ENCODE data around the gene STAG1.
"Not testable (repeated sequence)": the region's sequence is repeated elsewhere in the genome, so short reads cannot be mapped to it uniquely, and the experiment has no call there.

STAG1 gene

DNA sequence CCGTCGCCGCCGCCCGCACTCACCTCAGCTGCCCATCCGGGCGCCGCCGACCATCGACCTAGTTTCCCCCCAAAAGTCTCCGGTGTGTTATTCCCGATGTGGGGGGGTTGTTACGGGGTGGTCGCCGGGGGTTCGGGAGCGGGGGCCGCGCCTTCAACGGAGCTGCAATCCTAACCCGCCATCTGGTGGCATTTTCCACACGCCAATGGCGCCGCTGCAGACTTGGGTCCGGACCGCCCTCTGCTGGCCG is at the start of gene STAG1:
TSS of gene STAG1 (minus strand) at position 207 of the 250 bp plus-strand sequence. CDS start 121,480 bp downstream, outside the sequence.
- no peak for DNase-seq

DNA sequence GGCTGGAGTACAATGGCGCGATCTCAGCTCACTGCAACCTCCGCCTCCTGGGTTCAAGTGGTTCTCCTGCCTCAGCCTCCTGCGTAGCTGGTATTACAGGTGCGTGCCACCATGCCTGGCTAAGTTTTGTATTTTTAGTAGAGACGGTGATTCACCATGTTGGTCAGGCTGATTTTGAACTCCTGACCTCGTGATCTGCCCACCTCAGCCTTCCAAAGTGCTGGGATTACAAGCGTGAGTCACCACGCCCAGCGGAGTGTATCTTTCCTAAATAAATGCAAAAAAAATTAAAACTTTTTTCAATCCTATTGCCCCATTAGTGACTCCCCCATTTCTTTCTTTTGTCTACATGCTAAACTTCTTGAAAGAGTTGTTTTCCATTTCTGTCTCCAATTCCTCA is 49.0 kb upstream of the STAG1 start:
- DNase-seq = not testable (repeated sequence)

- no peak for DNase-seq
These were observed 40.6 kb upstream of the STAG1 start for GRCh38 chr3:136792556-136793330.

GRCh38 chr3:136790786-136791185 is 38.6 kb upstream of the STAG1 start:
- no peak for DNase-seq

DNA sequence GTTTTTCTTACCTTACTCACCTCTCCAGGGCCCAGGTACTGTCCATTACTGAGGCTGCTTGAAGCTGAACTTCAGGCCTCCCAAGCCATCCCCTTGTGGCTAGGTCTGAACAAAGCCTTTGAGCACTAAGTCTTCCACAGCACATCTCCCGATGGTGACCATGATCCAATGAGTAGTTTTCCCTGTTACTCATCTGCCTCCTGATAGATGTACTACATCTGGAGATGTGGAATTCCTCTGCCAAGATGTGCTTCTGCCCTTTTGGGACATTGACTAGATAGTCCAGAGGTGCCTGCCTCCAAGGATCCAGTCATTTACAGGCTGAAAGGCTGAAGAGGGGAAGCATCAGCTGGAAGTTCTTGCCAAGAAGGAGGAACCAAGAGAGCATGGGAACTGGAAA is 37.8 kb upstream of the STAG1 start:
- no peak for DNase-seq

GRCh38 chr3:136788154-136788553 is 36.0 kb upstream of the STAG1 start:
- DNase-seq = no peak

- peak; percentile 10 for DNase-seq
These were observed 35.2 kb upstream of the STAG1 start for GRCh38 chr3:136787349-136787748.

DNA sequence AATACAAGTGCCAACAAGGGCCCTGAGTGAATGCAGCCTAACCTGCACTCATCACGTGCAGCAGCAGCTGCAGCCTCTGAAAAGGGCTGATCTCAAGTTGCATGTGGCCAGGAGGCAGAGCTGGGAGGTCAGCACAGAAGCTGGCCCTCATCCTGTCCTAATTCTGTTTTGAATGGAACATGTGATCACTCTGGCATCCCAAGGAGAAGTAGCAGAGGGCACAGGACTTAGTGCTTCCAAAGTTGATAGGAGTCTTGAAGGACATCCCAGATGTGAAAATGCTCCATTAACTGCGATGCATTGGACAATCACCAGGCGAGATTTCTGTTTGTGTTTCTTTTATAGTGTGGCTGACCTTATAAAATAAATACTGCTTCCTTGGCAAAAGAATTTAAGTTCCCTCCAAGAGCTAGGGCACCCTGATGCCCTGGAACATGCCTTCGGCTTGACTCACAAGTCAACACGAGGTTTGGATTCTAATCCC is 31.6 kb upstream of the STAG1 start:
- no peak for DNase-seq

DNA sequence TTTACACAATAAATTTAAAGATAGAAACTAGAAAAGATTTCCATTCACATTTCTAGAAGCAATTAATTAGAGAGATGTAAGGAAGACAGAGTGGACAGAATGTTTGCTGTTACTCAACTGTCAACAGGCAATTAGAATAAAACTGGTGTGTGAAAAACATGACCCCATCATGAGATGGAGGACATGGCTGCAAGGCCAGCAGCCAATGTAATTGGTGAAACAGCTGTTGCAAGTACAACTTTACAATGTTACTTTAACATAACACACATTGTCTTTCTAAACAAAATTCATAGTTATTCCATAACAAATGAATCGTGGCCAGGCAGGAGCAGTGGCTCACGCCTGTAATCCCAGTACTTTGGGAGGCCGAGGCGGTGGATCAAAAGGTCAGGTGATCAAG is 28.6 kb upstream of the STAG1 start:
- DNase-seq = no peak

DNA sequence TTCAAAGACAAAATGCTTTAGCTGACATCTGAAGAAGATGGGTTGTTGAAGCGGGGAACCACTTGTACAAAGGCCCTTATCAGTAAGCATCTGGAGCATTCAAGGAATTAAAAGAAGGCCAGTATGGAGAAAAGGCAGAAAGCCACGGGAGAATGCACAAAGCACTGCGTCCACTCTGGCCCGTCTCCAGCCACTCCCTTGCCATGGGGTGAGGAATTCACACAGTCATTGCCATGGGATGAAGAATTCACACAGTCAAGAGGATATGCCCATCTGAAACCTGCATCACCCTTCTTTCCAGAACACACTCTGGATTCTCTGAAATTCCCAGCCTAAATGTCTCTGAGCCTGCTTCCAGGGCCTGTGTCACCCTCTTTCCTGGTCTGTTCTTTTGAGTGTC is 26.7 kb upstream of the STAG1 start:
- DNase-seq = no peak

- no peak for DNase-seq
These were observed 20.5 kb upstream of the STAG1 start for GRCh38 chr3:136772709-136773108.

GRCh38 chr3:136758160-136759102 is 6.3 kb upstream of the STAG1 start:
- DNase-seq = peak; percentile 31

DNA sequence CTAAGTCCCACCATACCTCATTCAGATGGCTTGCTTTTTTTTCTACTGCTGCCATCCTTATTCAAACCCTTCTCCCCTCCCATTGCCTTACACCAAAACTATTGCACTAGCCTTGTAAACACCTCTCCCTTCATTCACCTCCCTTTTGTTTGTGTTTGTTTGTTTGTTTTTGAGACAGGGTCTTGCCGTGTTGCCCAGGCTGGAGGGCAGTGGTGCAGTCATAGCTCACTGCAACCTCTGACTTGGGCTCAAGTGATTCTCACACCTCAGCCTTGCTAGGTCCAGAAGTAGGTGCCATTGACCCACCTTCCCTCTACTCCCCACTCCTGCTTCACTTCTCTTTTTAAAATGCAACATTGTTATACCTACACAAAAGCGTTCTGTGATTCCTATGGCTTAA is 3.0 kb upstream of the STAG1 start:
- DNase-seq = no peak

GRCh38 chr3:136753326-136753939 is 1.3 kb upstream of the STAG1 start:
- DNase-seq = no peak

DNA sequence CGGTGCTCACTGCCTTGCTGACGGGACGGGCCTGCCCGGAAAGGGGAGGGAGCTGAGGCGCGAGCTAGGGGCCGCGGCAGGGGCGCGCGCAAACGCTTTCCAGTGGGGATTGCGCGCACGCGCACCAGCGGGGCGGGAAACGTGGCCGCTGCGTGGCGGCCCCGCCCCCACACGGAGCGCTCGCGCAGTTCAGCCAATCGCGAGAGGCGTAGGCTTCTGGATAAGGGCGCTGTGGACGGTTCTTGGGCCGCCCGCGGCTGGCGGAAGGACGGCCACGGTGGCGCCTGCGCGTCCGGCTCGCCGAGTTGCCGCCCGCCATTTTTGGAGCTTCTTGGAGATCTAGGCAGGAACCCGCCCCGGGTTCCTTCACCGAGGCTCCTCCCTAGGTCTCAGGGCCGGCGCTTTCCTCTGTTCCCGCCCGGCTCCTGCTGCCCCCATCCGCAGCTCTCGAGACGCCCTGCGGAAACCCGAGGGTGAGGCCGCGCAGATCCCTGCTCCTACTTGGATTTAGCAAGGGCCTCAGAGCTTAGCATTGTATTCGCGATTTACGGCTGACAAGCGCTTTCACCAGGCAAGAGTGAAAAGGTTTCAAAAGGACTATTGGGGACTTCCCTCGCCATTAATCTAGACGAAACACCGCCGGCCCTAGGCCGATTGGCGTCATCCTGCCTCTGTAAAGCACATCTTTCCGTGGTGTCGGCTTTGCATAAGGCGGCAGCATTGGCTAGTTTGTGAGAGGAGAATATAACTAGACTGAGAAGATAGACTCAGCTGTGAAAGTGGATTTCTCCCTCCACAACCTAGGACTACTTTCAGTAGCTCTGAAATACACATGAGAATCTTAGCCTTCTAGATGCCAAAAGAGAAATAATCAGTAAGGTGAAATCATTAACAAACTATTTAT is 496 bp upstream of the STAG1 start:
- DNase-seq = peak; percentile 99

GRCh38 chr3:136751316-136752171 is 634 bp downstream of the STAG1 start:
- DNase-seq = peak; percentile 81

GRCh38 chr3:136750897-136751315 is 1.3 kb downstream of the STAG1 start:
- DNase-seq = no peak

DNA sequence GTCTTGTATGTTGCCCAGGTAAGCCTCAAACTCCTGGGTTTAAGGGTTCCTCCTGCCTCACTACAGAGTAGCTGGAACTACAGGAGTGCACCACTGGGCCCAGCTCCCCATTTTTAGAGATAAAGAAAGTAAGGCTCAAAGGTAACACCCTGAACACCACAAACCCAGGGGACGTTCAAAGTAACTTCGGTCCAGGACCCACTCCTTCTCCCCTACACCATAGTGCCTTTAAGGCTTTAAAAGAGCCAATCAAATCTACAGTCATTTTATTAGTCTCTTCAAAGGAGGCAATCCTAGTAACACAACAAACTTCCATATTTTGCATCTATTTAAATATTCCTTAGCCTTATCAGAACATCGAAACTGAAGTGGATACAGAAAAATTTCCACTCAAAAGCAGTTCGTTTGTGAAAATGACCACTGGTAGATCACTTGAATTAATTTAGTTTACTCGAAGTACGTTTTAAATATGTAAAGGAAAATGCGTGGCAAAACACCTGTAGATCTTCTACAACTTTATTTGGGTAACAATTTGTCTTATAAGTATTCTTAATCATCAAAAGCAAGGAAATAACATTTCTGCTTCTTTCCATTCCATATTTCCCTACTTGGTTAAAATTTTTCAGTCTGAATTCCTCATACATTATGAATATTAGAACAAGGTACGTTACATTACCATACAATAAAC is 1.8 kb downstream of the STAG1 start:
- DNase-seq = no peak

GRCh38 chr3:136749602-136750001 is 2.6 kb downstream of the STAG1 start:
- not testable (repeated sequence) for DNase-seq

DNA sequence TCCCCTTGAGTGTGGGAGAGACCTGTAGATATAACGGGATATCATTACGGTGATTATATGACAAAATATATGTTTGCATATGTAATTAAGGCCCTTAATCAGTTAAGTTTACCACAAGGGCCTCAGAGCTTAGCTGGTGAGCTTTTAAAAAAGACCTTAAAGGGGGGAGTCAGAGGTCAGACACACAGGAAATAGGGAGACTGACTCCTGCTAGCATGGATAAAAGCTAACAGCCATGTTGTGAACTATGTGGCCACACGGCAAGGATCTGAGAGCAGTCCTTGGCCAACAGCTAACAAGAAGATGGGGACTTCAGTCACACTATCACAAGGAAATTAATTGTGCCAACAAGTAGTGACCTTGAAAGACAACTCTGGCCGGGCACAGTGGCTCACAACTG is 3.1 kb downstream of the STAG1 start:
- DNase-seq = no peak

- no peak for DNase-seq
These were observed 6.3 kb downstream of the STAG1 start for GRCh38 chr3:136745916-136746315.

Measured in GDM1 (cell line).